Endothelial cell (in vitro differentiated cells): Measurements from ENCODE around the gene LAS1L. TPM values are rescaled to one million over a fixed set of nuclear protein-coding genes. Genes with fewer than 3 reads are reported as not detected.

Experiments
- DNase-seq: peaks from one replicate; pipeline ENCODE4 v3.0.0; 2021; ENCODE audit warnings: low spot score
- H3K27ac Mint-ChIP-seq: one replicate; pipeline ENCODE4 v1.8.0; 2021; ENCODE audit warnings: mixed read lengths, inconsistent platforms; ENCODE audit not compliant: unreplicated experiment
- H3K27me3 Mint-ChIP-seq: one replicate; pipeline ENCODE4 v1.8.0; 2021; ENCODE audit warnings: mild to moderate bottlenecking, moderate library complexity, mixed read lengths, inconsistent platforms; ENCODE audit not compliant: unreplicated experiment
- H3K36me3 Mint-ChIP-seq: one replicate; pipeline ENCODE4 v1.8.0; 2021; ENCODE audit warnings: mild to moderate bottlenecking, low read depth, mixed read lengths, inconsistent platforms; ENCODE audit not compliant: unreplicated experiment
- H3K4me1 Mint-ChIP-seq: one replicate; pipeline ENCODE4 v1.8.0; 2021; ENCODE audit warnings: mild to moderate bottlenecking, mixed read lengths, inconsistent platforms; ENCODE audit not compliant: unreplicated experiment
- H3K4me3 Mint-ChIP-seq: one replicate; pipeline ENCODE4 v1.8.0; 2021; ENCODE audit warnings: mild to moderate bottlenecking, mixed read lengths, inconsistent platforms; ENCODE audit not compliant: unreplicated experiment
- H3K9me3 Mint-ChIP-seq: one replicate; pipeline ENCODE4 v1.8.0; 2021; ENCODE audit warnings: mixed read lengths, inconsistent platforms; ENCODE audit not compliant: unreplicated experiment
- total RNA-seq: library from RNA; stranded (reverse); fragmentation: NEBNext Ultra II Directional; extraction: Animal tissue kit (Norgen Biotek cat#: 25700); gene quantifications from one replicate; pipeline ENCODE4 v1.2.1, GENCODE V29; 2021; ENCODE audit not compliant: unreplicated experiment
- TF ChIP-seq, protein P1 (sequence below): fragments of 200-600 bp; sonication (generic); IDR thresholded peaks from one replicate; pipeline ENCODE4 v1.5.0; 2021; ENCODE audit warnings: antibody characterized with exemption; ENCODE audit not compliant: unreplicated experiment

The LAS1L gene
- total RNA-seq, 1 donor from 2014 or later: 32.8 TPM

DNA sequence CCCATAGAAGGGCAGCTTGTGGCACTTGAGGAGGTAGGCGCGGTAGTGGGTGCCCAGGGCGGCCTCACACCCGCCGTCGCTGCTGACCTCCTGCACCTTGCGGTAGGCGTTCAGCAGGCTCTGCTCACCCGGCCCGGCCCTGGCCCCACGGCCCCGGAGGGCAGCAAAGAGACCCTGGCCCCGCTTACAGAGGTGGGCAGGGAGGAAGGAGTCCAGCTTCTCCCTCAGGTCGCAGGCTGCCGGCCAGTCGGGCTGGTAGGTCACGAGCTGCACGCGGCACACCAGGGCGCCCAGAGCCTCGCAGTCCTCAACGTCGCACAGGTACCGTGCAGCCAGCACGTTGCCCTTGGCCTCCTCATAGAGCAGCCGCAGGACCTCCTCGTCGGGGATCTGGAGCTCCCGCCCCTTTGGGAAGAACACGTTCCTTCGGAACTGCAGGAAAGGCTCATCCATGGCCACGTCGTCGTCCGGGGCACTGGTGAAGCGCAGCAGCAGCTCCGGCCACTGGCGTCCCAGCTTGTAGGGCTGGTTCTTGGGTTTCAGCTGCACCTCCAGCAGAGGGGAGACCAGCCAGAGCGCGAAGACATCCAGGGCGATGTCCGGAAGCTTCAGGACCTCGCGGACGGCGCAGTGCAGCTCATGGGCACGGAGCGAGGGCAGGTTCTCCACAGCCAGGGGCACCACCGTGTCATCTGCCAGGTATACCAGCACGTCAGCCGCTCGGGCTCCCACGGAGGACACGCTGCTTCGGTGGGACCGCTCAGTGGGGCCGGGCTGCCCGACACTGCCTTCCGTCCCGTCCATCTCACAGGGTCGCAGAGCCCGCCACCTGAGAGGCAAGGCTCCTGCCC lies 17.1 kb upstream of the LAS1L start:
- H3K27ac Mint-ChIP-seq: no peak overlapping the region
- no peaks in the 10 kb centered on the region for H3K4me1 Mint-ChIP-seq
- no peak overlapping the region for H3K4me3 Mint-ChIP-seq

DNA sequence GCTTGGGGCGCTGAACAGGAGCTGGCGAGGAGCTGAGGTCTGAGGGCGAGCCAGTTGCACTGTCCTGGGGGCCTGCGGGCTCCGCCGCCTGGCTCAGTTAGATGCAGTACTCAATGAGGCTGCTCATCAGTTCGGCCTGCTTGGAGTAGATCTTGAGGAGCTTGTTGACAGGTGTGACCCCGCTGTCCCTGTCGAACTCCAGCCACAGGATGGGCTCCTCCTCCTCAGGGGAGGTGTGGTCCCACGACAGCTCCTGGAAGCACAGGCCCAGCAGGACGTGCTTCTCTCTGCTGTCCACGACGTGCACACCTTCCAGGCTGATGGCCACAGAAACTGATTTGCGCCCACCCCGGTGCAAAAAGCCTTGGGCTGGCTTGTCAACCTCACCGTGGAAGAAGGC lies 16.5 kb upstream of the LAS1L start:
- DNase-seq: no peak
- TF ChIP-seq, protein P1, sequence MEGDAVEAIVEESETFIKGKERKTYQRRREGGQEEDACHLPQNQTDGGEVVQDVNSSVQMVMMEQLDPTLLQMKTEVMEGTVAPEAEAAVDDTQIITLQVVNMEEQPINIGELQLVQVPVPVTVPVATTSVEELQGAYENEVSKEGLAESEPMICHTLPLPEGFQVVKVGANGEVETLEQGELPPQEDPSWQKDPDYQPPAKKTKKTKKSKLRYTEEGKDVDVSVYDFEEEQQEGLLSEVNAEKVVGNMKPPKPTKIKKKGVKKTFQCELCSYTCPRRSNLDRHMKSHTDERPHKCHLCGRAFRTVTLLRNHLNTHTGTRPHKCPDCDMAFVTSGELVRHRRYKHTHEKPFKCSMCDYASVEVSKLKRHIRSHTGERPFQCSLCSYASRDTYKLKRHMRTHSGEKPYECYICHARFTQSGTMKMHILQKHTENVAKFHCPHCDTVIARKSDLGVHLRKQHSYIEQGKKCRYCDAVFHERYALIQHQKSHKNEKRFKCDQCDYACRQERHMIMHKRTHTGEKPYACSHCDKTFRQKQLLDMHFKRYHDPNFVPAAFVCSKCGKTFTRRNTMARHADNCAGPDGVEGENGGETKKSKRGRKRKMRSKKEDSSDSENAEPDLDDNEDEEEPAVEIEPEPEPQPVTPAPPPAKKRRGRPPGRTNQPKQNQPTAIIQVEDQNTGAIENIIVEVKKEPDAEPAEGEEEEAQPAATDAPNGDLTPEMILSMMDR: no peak
- Mint-ChIP-seq H3K4me1 (no peaks in the 10 kb centered on the region), H3K9me3 (no peaks in the 10 kb centered on the region), H3K27me3 (no peaks in the 10 kb centered on the region), H3K27ac (no peak overlapping the region), H3K4me3 (no peak overlapping the region), H3K36me3 (no peaks in the 10 kb centered on the region)

More for the DNA sequence above, 17.1 kb upstream of the LAS1L start:
- Mint-ChIP-seq H3K9me3 (no peaks in the 10 kb centered on the region), H3K27me3 (no peaks in the 10 kb centered on the region), H3K36me3 (no peaks in the 10 kb centered on the region)
- TF ChIP-seq, protein P1: no peak
- no peak for DNase-seq

DNA sequence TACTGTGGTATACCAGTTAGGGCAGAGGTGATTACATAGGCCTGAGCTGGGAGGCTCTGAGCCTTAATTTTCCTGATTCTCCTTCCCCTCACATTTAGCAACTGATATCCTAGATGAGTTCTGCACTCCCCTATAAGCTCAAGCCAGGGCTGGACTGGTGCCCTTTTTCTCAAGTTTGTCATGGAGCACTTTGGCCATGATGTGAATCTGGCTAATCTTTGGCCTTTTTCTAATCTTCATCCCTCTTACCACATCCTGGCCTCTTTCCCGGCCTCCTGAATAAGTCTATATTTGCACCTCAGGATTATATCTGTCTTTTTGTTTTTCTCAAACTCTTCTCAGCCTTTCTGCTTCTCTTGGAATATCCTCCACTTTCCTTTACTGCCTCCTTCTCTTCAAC lies 10.9 kb upstream of the LAS1L start:
- no peak for DNase-seq
- Mint-ChIP-seq H3K27me3 (peaks cover 3% of the 10 kb centered on the region), H3K4me1 (no peaks in the 10 kb centered on the region), H3K4me3 (no peak overlapping the region), H3K9me3 (no peaks in the 10 kb centered on the region), H3K36me3 (no peaks in the 10 kb centered on the region), H3K27ac (no peak overlapping the region)
- TF ChIP-seq, protein P1: no peak

DNA sequence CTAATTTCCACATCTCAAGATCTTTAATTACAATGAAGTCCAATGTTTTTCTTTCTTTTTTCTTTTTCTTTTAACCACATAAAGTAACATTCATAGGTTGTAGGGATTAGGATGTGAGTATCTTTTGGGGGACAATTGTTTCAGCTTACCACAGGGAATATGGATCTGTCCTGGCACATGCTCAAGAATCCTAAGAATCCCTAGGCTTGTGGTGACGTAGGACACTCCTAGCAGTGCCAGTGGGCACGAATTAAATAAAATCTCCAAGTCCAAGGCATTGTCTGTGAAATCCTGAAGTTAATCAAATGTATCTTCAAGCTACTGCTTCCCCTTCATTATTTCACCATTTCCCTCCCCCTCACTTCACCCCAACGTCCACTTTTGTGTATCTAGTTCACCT lies 2.6 kb upstream of the LAS1L start:
- TF ChIP-seq, protein P1: no peak
- peaks cover 14% of the 10 kb centered on the region for H3K4me1 Mint-ChIP-seq
- no peaks in the 10 kb centered on the region for H3K9me3 Mint-ChIP-seq
- DNase-seq: no peak
- H3K27ac Mint-ChIP-seq: no peak overlapping the region
- no peaks in the 10 kb centered on the region for H3K36me3 Mint-ChIP-seq
- peaks cover 3% of the 10 kb centered on the region for H3K27me3 Mint-ChIP-seq
- H3K4me3 Mint-ChIP-seq: no peak overlapping the region

DNA sequence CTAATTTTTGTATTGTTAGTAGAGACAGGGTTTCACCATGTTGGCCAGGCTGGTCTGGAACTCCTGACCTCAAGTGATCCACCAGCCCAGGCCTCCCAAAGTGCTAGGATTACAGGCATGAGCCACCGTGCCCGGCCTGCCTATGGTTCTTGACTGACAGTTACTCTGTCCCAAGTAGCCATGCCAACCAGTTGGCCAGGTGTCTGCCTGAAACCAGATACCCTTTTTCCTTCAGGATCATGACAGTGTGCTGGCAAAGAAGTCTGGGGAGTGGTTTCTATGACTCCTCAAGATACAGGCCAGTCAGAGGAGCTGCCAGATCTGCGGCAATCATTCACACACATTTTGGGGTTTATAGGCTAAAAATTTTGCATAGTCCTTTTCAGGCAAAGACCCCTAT lies 1.7 kb upstream of the LAS1L start:
- H3K36me3 Mint-ChIP-seq: no peaks in the 10 kb centered on the region

More for the DNA sequence above, 1.7 kb upstream of the LAS1L start:
- Mint-ChIP-seq H3K27ac (no peak overlapping the region), H3K27me3 (peaks cover 1% of the 10 kb centered on the region), H3K9me3 (no peaks in the 10 kb centered on the region), H3K4me1 (peaks cover 14% of the 10 kb centered on the region), H3K4me3 (no peak overlapping the region)
- DNase-seq: no peak
- TF ChIP-seq, protein P1: no peak
